ENCODE data around the gene GPRIN1.

Gene GPRIN1

DNA sequence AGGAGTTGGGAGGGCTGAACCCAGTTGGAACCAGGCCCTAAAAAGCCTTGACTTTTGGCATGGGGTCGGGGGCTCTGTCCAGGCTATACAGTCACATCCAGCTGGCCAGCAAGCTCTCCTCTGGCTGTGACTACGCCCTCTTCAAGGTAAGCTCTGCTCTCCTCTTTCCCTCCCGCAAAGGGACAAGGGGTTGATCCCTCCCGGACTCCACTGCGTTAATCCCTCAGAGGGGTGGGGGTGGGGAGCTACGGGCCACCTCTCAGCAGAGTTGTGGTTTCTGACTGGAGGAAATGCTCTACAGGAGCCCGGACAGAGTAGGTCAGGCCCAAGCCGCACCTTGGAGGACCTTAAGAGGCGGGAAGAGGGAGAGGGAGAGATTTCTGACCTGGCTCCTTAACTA is 34.3 kb upstream of the GPRIN1 start:
- no peak for TF ChIP-seq Cebpa-rat (IDR thresholded peaks at IDR 0.05)
- H3K9me3 ChIP-seq, result no peaks in the 10 kb centered on the region
- no peaks in the 10 kb centered on the region for H3K27me3 ChIP-seq
- no peaks in the 10 kb centered on the region for H3K36me3 ChIP-seq
- H3K4me2 ChIP-seq, result peak overlapping the region; percentile 56
- no peak overlapping the region for H3K4me3 ChIP-seq
- peaks cover 14% of the 10 kb centered on the region for H4K20me1 ChIP-seq
- peaks cover 59% of the 10 kb centered on the region for H3K4me1 ChIP-seq
- no peak overlapping the region for H3K27ac ChIP-seq
- 0 out of 2 replicates have a peak overlapping the region, but pooled peaks have one; percentile 7 for H3K9ac ChIP-seq

DNA sequence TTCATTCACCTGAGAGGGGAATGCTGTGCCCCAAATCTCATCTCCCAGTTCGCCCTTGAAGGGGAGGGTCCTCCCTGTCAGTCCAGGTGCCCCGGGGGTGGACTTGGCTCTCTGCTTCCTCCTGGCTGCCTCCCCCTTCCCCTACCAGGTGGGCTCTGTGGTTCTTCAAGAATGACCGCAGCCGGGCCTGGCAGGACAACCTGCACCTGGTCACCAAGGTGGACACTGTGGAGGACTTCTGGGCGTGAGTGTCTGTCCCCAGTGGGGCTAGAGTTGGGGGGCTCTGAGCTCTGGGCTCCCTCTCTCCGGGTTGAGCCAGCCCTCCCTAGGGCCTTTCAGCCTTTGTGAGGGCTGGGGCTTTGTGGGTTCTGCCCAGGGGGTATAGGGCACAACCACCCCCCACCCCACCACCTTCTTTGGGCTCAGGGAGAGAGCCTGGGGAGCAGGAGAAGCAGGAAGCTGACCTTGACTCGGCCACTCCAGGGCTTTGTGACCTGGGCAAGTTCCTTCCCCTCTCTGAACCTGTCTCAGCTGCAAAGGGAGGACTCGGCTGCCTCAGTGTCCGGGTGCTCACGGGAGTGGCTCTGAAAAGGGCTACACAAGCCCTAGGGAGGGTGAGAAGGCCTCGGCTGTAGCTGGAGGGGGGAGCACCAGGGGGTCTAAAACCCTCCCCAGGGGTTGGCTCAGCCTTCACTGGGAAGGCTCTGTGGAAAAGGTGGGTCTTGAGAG is 33.7 kb upstream of the GPRIN1 start:
- H3K9ac ChIP-seq, result no peak overlapping the region
- peaks cover 53% of the 10 kb centered on the region for H3K4me1 ChIP-seq
- no peaks in the 10 kb centered on the region for H3K36me3 ChIP-seq
- no peak overlapping the region for H3K27ac ChIP-seq
- peak overlapping the region; percentile 56 for H3K4me2 ChIP-seq
- H3K4me3 ChIP-seq, result no peak overlapping the region
- H3K27me3 ChIP-seq, result no peaks in the 10 kb centered on the region
- H3K9me3 ChIP-seq, result no peaks in the 10 kb centered on the region
- peaks cover 8% of the 10 kb centered on the region for H4K20me1 ChIP-seq
- TF ChIP-seq Cebpa-rat (IDR thresholded peaks at IDR 0.05), result no peak

DNA sequence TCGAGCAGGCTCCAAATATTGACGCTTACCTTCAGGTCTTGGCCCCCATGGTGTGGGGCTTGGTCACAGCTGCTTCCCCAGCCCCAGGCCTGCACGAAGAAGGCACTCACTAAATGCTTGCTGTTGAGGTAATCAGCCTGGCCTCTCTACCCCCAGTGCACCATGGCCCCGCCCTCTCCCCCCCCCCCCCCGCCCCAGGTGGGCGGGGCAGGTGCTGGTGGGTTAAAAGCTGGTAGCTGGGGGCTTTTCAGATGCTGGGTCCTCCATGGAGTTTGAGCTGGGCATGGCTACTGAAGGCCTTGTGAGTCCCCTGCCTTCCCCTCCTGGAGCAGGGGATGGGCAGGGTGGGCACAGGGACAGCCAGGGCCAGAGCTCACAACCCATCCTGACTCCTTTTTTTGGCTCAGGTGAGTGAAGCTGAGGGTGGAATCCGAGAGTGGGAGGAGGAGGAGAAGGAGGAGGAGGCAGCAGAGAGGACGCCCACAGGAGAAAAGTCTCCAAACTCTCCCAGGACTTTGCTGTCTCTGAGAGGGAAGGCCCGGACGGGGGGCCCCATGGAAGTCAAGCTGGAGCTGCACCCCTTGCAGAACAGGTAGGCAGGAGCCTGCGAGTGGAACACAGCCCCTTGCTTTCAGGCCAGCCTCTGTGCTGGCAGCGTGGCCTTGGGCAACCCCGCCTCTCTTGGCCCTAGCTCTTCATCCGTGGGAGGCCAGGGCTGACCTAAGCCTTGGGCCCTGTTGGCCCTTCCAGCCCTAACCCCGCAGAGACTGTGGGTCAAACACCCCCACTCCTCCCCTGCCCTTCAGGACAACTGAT is 32.9 kb upstream of the GPRIN1 start:
- Histone ChIP-seq H3K27ac (no peak overlapping the region), H3K4me1 (peaks cover 46% of the 10 kb centered on the region), H4K20me1 (0 out of 2 replicates have a peak, but pooled peaks cover under 1% of the 10 kb centered on the region), H3K27me3 (no peaks in the 10 kb centered on the region), H3K4me2 (0 out of 2 replicates have a peak overlapping the region, but pooled peaks have one; percentile 56), H3K4me3 (no peak overlapping the region), H3K9me3 (no peaks in the 10 kb centered on the region), H3K36me3 (no peaks in the 10 kb centered on the region), H3K9ac (no peak overlapping the region)
- no peak for TF ChIP-seq Cebpa-rat (IDR thresholded peaks at IDR 0.05)

DNA sequence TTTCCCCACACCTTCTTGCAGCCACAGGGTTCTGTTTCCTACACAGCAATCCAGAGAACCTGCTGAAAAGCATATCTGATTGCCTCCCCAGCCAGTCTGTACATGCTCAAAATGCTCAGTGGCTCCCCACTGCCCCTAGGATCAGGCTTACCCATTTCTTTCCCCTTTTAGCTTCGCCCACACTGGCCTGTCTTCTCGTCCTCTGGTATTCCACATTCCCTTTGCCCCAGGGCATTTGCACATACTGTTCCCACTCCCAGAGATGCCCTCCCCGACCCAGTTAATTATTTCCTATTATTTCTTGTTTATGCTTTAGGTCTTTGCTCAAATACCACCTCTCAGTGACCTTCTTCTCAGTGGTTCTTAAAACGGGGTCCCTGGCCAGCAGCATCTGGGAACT is 30.7 kb upstream of the GPRIN1 start:
- Histone ChIP-seq H3K9me3 (no peaks in the 10 kb centered on the region), H3K4me1 (peaks cover 45% of the 10 kb centered on the region), H3K27ac (no peak overlapping the region), H3K27me3 (no peaks in the 10 kb centered on the region), H4K20me1 (no peaks in the 10 kb centered on the region), H3K4me2 (no peak overlapping the region), H3K36me3 (no peaks in the 10 kb centered on the region), H3K4me3 (no peak overlapping the region), H3K9ac (no peak overlapping the region)
- no peak for TF ChIP-seq Cebpa-rat (IDR thresholded peaks at IDR 0.05)

DNA sequence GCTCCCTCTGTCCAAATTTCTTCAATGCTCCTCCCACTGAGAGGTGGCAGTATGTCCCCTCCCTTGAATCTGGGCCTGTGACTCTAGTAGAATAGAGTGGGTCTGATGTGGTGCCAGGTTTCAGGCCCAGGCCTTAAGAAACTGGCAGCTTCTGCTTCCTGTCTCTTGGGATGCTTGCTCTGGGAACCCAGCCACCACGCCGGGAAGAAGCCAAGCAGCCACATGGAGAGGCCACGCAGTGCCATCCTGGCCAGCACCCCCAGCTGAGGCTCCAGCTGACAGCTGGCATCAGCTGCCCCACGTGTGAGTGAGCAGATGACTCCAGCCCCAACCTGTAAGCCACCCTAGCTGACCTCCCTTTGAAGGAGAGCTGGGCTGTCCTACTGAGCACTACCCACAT is 30.0 kb upstream of the GPRIN1 start:
- H3K4me3 ChIP-seq, result no peak overlapping the region
- peaks cover 50% of the 10 kb centered on the region for H3K4me1 ChIP-seq
- H3K9ac ChIP-seq, result no peak overlapping the region
- no peaks in the 10 kb centered on the region for H4K20me1 ChIP-seq
- no peak for TF ChIP-seq Cebpa-rat (IDR thresholded peaks at IDR 0.05)
- H3K27ac ChIP-seq, result no peak overlapping the region
- no peaks in the 10 kb centered on the region for H3K36me3 ChIP-seq
- peak overlapping the region; percentile 18 for H3K4me2 ChIP-seq
- no peaks in the 10 kb centered on the region for H3K9me3 ChIP-seq
- no peaks in the 10 kb centered on the region for H3K27me3 ChIP-seq

DNA sequence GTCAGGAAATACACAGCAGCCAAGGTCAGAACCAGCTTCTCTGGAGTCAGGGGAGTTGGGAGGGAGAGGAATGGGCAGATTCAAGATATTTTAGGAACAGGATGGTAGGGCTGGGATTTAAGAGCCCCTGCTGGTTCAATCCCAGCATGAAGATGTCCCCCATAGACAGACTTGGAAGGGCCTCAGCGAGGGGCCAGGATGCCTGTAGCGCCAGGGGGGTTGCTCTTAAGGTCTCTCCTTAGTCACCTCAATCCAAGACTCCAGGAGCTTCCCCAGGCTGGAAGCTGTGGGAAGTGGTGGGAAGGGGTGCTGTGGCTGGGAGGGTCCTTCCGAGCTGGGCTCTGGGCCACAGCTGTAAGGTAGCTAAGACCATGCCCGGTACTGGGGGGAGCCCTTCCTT is 29.3 kb upstream of the GPRIN1 start:
- Histone ChIP-seq H3K27me3 (no peaks in the 10 kb centered on the region), H3K36me3 (no peaks in the 10 kb centered on the region), H3K4me3 (no peak overlapping the region), H3K4me2 (peak overlapping the region; percentile 18; the same call in 1 of the 2 replicates), H3K4me1 (peaks cover 50% of the 10 kb centered on the region), H4K20me1 (0 out of 2 replicates have a peak, but pooled peaks cover under 1% of the 10 kb centered on the region), H3K9me3 (no peaks in the 10 kb centered on the region), H3K27ac (no peak overlapping the region), H3K9ac (no peak overlapping the region)
- TF ChIP-seq Cebpa-rat (IDR thresholded peaks at IDR 0.05), result no peak

DNA sequence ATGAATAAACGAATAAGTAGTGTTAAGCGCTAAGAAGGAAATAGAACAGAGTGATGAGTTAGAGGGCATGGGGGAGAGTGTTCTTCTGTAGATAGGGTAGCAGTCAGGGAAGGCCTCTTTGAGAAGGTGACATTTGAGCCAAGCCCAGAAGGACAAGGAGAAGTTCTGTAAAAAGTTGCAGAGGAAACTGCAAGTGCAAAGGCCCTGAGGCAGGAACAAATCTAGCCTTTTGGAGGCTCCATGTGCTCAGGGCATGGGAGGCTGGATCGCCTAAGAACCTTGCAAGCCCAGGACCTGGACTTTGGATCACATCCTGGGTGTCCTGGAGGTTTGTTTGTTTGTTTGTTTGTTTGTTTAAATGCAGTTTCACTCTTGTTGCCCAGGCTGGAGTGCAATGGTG is 28.5 kb upstream of the GPRIN1 start:
- Histone ChIP-seq H3K9ac (no peak overlapping the region), H3K4me3 (no peak overlapping the region), H3K27ac (no peak overlapping the region), H3K4me1 (peaks cover 50% of the 10 kb centered on the region), H3K4me2 (no peak overlapping the region), H3K27me3 (no peaks in the 10 kb centered on the region), H4K20me1 (0 out of 2 replicates have a peak, but pooled peaks cover 6% of the 10 kb centered on the region), H3K36me3 (no peaks in the 10 kb centered on the region), H3K9me3 (no peaks in the 10 kb centered on the region)
- TF ChIP-seq Cebpa-rat (IDR thresholded peaks at IDR 0.05), result no peak

DNA sequence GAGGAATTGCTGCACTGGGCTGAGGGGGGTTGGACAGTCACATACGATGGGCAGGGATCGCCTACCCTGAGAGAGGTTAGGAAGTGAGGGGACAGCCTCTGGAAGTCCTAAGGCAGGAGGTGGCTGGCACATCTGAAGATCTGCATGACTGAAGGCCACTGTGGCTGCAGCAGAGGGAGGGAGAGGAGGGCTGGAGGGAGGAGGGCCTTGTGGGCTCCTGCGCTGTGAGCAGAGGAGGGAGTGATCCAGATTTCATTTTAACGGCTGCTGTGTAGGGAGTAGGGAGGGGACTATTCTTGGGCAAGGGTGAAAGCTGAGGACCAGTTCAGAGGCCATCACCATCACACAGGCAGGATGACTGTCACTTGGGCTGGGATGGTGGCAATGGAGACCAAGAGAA is 27.6 kb upstream of the GPRIN1 start:
- Histone ChIP-seq H3K27me3 (no peaks in the 10 kb centered on the region), H3K9ac (no peak overlapping the region), H4K20me1 (0 out of 2 replicates have a peak, but pooled peaks cover 6% of the 10 kb centered on the region), H3K27ac (no peak overlapping the region), H3K9me3 (no peaks in the 10 kb centered on the region), H3K4me2 (peak overlapping the region; percentile 25), H3K4me1 (peaks cover 55% of the 10 kb centered on the region), H3K4me3 (no peak overlapping the region), H3K36me3 (no peaks in the 10 kb centered on the region)
- no peak for TF ChIP-seq Cebpa-rat (IDR thresholded peaks at IDR 0.05)

DNA sequence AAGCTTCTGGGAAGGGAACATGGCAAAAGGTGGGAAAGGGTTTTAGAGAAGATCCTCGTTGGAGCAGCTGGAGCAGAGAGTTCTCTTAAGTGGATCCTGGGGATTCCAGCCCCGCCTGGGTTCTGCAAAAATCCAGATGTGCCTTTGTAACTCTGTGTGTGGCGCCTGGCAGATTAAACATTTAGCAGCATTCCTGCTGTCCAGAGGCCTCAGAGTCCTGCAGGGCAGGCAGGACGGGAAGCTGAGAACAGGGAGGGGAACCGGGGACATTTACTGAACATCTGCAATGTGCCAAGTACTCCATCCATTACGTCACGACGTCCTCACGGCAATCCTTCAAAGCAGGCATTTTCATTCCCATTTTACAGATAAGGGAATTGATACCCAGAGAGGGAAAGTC is 26.5 kb upstream of the GPRIN1 start:
- TF ChIP-seq Cebpa-rat (IDR thresholded peaks at IDR 0.05), result no peak
- no peak overlapping the region for H3K9ac ChIP-seq
- H3K27me3 ChIP-seq, result no peaks in the 10 kb centered on the region
- no peak overlapping the region for H3K27ac ChIP-seq
- H3K4me1 ChIP-seq, result peaks cover 64% of the 10 kb centered on the region
- H3K4me2 ChIP-seq, result no peak overlapping the region
- H3K36me3 ChIP-seq, result no peaks in the 10 kb centered on the region
- H3K9me3 ChIP-seq, result no peaks in the 10 kb centered on the region
- no peak overlapping the region for H3K4me3 ChIP-seq
- H4K20me1 ChIP-seq, result 0 out of 2 replicates have a peak, but pooled peaks cover 6% of the 10 kb centered on the region

DNA sequence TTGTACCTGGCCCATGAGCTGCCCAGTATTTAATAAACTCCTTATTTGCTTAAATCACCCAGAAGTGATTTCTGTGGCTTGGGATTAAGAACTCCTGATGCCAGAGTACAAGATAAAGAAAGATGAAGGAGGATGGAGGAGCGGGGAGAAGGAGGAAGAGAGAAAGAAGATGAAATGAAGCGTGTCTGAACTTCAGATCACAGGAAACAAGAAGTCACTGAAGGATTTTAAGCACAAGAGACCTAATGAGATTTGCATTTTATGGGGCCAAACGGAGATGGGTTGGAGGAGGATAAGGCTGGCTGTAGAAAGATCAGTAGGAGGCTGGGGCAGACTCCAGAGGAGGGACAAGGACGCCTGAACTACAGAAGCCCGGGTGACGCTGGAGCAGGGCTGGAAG is 23.6 kb upstream of the GPRIN1 start:
- Histone ChIP-seq H3K9ac (0 out of 2 replicates have a peak overlapping the region, but pooled peaks have one; percentile 39), H3K9me3 (no peaks in the 10 kb centered on the region), H3K4me3 (peak overlapping the region; percentile 31; the same call in 1 of the 2 replicates), H3K27ac (no peak overlapping the region), H3K4me1 (peaks cover 78% of the 10 kb centered on the region), H4K20me1 (peaks cover 18% of the 10 kb centered on the region), H3K27me3 (peaks cover 21% of the 10 kb centered on the region), H3K36me3 (no peaks in the 10 kb centered on the region), H3K4me2 (peak overlapping the region; percentile 91)
- TF ChIP-seq Cebpa-rat (IDR thresholded peaks at IDR 0.05), result no peak

Data from BLaER1 (cell line).